ENCODE data around the gene SUCLG2.

Gene SUCLG2

DNA sequence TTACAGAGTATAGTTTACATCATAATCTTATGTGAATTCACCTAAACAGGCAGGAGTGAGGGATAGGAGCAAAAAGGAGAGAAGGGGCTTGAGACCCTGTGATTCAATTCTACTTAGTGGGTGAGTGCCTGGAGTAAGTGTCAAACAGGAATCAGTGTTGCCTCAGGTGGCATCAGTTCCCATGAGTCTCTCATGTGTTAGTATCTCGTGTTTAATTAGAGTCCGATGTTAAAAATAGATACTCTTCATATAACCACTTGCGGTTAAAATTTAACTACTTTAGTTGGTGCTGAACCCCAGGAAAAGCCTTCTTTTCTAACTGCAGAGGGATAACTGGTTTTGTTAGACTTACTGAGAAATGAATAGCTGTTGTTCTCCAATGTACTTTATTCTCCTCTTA is 251.5 kb downstream of the SUCLG2 start:
- peaks cover 43% of the 10 kb centered on the region for H3K36me3 Mint-ChIP-seq
- H3K27me3 Mint-ChIP-seq, result no peaks in the 10 kb centered on the region
- no peak overlapping the region for H3K27ac Mint-ChIP-seq
- H3K4me3 Mint-ChIP-seq, result no peak overlapping the region
- no peak for ATAC-seq (ENCODE audit: low read depth)
- no peaks in the 10 kb centered on the region for H3K9me3 Mint-ChIP-seq
- DNase-seq (ENCODE audit: low spot score in 2 of 2), result no peak
- no peaks in the 10 kb centered on the region for H3K4me1 Mint-ChIP-seq

DNA sequence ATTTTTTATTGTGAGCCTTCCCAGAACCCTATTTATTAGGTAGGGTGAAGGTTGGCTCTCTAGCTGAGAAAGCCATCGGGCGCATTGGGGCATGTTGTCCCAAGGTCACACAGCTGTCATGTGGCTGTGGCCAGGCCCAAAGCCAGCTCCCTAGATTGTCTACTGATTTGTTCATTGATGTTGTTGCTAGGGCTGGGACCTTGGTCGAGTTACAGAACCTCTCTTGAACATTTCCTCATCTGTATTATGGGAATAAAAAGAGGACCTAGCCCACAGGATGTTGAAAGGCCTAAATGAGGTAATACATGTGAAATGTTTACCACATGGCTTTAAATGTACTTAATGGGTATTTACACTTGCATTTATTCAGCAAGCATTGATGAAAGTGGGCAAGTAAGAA is 252.5 kb downstream of the SUCLG2 start:
- Mint-ChIP-seq H3K4me1 (no peaks in the 10 kb centered on the region), H3K9me3 (no peaks in the 10 kb centered on the region), H3K27ac (no peak overlapping the region), H3K27me3 (no peaks in the 10 kb centered on the region), H3K36me3 (peaks cover 41% of the 10 kb centered on the region), H3K4me3 (no peak overlapping the region)
- no peak for ATAC-seq (ENCODE audit: low read depth)
- no peak for DNase-seq (ENCODE audit: low spot score in 2 of 2)

DNA sequence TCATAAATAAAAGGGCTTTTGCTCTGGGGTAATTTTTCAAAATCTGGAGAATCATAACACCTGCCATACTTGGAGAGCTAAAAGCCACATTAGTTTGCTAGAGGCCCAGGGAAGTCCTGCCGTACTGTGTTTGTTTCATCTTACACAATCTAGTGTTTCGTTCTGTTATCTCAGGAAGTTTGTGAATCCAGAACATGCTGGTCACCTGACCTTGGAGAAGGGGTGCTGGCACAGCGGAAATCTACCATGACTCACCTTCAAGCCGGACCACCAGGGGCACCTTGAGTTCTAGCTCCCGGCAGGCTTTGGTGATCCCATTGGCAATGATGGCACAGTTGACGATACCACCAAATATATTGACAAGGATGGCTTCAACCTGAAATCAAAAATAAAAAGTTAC is 253.9 kb downstream of the SUCLG2 start:
- no peaks in the 10 kb centered on the region for H3K27me3 Mint-ChIP-seq
- no peak for ATAC-seq (ENCODE audit: low read depth)
- no peak overlapping the region for H3K27ac Mint-ChIP-seq
- no peak for DNase-seq (ENCODE audit: low spot score in 2 of 2)
- no peak overlapping the region for H3K4me3 Mint-ChIP-seq
- no peaks in the 10 kb centered on the region for H3K4me1 Mint-ChIP-seq
- H3K36me3 Mint-ChIP-seq, result peaks cover 36% of the 10 kb centered on the region
- no peaks in the 10 kb centered on the region for H3K9me3 Mint-ChIP-seq

DNA sequence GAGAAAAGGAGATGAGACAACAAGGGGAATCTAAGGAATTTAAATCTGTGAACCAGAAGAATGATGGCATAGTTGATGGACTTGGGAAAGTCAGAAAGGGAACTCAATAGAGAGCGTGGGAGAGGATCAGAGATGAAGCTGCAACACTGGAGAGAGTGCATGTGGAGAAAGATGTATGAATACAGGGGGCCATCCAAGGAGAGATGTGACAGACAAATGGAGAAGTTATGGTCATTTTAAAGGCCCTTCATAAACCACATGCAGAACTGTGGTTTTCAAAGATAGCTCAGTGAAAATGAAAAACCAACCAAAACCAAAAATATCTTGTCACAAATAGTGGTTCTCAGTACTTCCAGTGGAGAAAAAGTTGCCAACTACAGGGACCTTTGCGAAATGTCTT is 265.2 kb downstream of the SUCLG2 start:
- no peak overlapping the region for H3K27ac Mint-ChIP-seq
- H3K27me3 Mint-ChIP-seq, result no peaks in the 10 kb centered on the region
- no peak for ATAC-seq (ENCODE audit: low read depth)

DNA sequence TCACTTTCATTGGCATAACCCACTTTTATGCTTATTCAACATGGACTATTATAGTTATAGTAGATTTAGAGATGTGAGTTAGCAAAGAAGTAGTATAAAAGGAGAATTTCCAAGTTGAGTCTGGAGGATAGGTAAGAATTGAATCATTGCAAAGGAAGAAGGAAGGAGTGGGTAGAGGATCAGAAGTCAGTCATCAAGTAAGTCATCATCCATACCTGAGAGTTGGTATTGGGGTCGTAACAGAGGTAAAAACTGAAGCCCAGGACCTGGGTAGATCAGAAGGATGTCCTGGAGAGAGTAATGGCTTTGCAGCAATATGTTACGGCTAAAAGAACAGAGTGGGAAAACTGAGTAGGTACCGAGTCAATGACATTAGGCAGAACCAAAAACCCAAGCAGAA is 265.7 kb downstream of the SUCLG2 start:
- Mint-ChIP-seq H3K36me3 (peaks cover 39% of the 10 kb centered on the region), H3K27ac (no peak overlapping the region), H3K27me3 (no peaks in the 10 kb centered on the region), H3K4me1 (peaks cover 10% of the 10 kb centered on the region), H3K9me3 (no peaks in the 10 kb centered on the region), H3K4me3 (no peak overlapping the region)
- ATAC-seq (ENCODE audit: low read depth) (no peak), DNase-seq (ENCODE audit: low spot score in 2 of 2) (no peak)

More for the DNA sequence above, 265.2 kb downstream of the SUCLG2 start:
- Mint-ChIP-seq H3K4me3 (no peak overlapping the region), H3K4me1 (peaks cover 10% of the 10 kb centered on the region), H3K9me3 (no peaks in the 10 kb centered on the region), H3K36me3 (peaks cover 39% of the 10 kb centered on the region)
- no peak for DNase-seq (ENCODE audit: low spot score in 2 of 2)

DNA sequence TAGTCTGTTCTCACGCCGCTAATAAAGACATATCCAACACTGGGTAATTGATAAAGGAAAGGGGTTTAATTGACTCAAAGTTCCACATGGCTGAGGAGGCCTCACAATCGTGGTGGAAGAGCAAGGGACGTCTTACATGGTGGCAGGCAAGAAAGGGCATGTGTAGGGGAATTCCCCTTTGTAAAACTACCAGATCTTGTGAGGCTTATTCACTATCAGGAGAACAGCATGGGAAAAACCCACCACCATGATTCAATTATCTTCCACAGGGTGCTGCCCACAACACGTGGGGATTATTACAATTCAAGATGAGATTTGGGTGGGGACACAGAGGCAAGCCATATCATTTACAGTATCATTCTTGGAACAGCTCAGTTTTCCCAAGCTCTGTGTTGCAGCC is 268.0 kb downstream of the SUCLG2 start:
- no peak for DNase-seq (ENCODE audit: low spot score in 2 of 2)
- peak overlapping the region; percentile 18 for H3K27ac Mint-ChIP-seq
- ATAC-seq (ENCODE audit: low read depth), result no peak
- no peaks in the 10 kb centered on the region for H3K27me3 Mint-ChIP-seq
- H3K4me1 Mint-ChIP-seq, result peaks cover 7% of the 10 kb centered on the region
- H3K4me3 Mint-ChIP-seq, result no peak overlapping the region
- H3K36me3 Mint-ChIP-seq, result peaks cover 27% of the 10 kb centered on the region
- no peaks in the 10 kb centered on the region for H3K9me3 Mint-ChIP-seq

DNA sequence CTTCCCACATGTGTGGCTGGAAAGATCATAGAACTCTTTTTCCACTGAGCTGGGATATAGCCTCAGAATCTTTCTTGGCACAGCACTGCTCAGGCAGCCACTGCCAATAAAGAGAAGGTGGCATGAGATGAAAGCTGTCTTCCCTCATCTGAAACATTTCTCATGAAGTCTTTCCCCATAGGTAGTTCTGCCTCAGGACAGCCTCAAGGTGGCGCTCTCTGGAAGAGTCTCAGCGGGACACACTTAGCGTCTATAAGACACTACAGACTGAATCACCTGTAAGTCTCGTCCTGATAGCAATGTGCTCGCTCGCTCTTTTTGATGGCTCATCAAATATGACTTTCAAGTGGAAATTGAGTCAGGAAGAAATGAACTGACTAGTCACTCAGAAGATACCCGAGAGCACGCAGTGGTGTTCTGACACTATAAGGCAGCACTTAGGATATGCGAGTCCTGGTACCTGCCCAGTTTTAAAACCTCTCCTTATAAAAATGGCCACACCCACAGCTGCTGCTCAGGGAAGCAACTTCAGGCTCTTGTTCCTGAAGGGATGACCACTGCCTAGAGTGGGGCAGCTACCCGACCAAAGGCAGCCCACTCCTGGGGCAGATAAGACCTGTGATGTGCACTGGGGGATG is 269.5 kb downstream of the SUCLG2 start:
- Mint-ChIP-seq H3K36me3 (peaks cover 24% of the 10 kb centered on the region), H3K27ac (no peak overlapping the region), H3K27me3 (no peaks in the 10 kb centered on the region), H3K4me1 (peaks cover 7% of the 10 kb centered on the region), H3K9me3 (no peaks in the 10 kb centered on the region), H3K4me3 (no peak overlapping the region)
- DNase-seq (ENCODE audit: low spot score in 2 of 2) (peak in 1 of 2 donors; percentile 21), ATAC-seq (ENCODE audit: low read depth) (no peak)

DNA sequence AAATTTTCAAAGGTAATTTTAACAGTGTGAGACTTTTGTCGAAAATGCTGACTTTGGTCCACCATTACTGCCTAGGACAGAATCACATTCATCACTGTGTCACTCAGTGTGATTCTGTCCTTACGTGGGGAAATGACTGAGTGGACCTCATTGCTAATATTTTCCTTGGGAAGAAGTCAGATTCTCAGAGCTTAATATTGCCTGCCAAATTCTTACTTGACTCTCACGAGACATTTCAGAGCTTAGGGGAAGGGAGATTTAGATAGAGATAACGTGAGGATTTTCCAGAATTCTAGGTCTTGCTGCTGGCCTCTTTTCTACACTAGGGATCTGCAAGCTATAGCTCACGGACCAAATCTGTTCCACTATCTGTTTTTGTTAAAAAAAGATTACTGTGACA is 270.4 kb downstream of the SUCLG2 start:
- Mint-ChIP-seq H3K4me3 (no peak overlapping the region), H3K9me3 (no peaks in the 10 kb centered on the region), H3K27me3 (no peaks in the 10 kb centered on the region), H3K36me3 (peaks cover 30% of the 10 kb centered on the region), H3K27ac (no peak overlapping the region), H3K4me1 (peaks cover 5% of the 10 kb centered on the region)
- no peak for ATAC-seq (ENCODE audit: low read depth)
- no peak for DNase-seq (ENCODE audit: low spot score in 2 of 2)

DNA sequence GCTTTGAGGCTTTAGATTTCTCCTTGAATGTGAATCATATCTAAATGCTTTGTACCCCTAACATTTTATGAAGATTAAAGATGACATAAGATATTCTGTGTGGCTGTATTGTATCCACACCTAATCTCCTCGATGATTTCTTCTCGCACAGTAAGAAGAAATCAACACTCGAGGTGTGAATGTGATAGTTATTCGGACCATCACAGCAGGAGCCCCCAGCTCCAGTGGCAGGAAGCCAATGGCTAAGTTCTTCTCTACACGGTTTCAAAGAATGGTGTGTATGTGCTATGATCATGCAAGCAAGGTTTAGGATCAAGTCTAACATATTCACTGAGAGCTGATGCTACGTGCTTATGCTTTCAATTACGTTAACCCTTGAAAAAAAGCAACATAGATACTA is 271.0 kb downstream of the SUCLG2 start:
- H3K36me3 Mint-ChIP-seq, result peaks cover 26% of the 10 kb centered on the region
- no peak overlapping the region for H3K27ac Mint-ChIP-seq
- H3K4me3 Mint-ChIP-seq, result no peak overlapping the region
- ATAC-seq (ENCODE audit: low read depth), result no peak
- DNase-seq (ENCODE audit: low spot score in 2 of 2), result no peak
- no peaks in the 10 kb centered on the region for H3K27me3 Mint-ChIP-seq
- no peaks in the 10 kb centered on the region for H3K4me1 Mint-ChIP-seq
- no peaks in the 10 kb centered on the region for H3K9me3 Mint-ChIP-seq

DNA sequence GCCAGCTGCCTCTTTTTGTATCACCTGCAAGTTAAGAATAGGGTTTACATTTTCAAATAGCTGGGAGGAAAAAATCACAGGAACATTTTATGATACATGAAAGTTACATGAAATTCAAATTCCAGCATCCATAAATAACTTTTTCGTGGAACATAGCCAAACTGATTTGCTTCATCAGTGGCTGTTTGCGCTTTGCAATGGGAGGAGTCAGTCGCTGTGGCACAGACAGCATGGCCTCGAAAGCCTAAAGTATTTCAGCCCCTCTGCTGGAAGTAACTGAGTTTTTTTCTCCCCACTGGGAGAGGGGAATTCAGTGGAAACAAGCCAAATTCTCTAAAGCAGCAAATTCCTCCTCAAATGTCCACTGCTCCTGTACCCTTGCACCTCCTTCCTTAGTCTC is 271.9 kb downstream of the SUCLG2 start:
- ATAC-seq (ENCODE audit: low read depth), result no peak
- Mint-ChIP-seq H3K36me3 (peaks cover 24% of the 10 kb centered on the region), H3K27me3 (no peaks in the 10 kb centered on the region), H3K9me3 (no peaks in the 10 kb centered on the region), H3K27ac (no peak overlapping the region), H3K4me3 (no peak overlapping the region), H3K4me1 (no peaks in the 10 kb centered on the region)
- no peak for DNase-seq (ENCODE audit: low spot score in 2 of 2)

DNA sequence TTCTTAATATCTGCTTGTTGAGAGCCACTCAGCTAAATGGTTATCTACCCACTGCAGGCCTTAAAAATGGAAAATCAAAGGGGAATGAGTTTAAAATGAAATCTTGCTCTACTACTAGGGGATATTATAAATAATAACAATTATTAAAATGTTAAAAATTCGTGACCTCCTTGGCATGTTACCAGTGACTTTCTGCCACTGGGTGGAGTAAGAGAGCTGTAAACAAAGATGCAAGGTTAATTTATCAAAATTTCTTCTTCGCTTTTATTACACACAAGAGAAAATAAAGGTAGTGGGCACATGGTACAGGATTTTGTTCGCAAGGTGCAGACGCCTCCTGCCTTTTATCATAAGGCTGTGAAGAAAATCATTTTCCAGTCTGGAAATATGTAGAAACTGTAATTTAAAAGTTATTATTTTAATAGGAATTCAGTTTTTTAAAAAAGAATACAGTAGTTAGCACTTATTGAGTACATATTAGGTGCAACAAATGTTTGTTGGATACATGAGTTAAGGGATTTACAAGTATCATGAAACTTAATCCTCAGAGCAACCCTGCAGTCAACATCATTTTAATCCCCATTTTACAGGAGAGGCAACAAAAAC is 272.6 kb downstream of the SUCLG2 start:
- Mint-ChIP-seq H3K27me3 (no peaks in the 10 kb centered on the region), H3K4me3 (no peak overlapping the region), H3K36me3 (peaks cover 24% of the 10 kb centered on the region), H3K27ac (no peak overlapping the region), H3K9me3 (no peaks in the 10 kb centered on the region), H3K4me1 (no peaks in the 10 kb centered on the region)
- ATAC-seq (ENCODE audit: low read depth) (no peak), DNase-seq (ENCODE audit: low spot score in 2 of 2) (peak in 1 of 2 donors; percentile 7)

DNA sequence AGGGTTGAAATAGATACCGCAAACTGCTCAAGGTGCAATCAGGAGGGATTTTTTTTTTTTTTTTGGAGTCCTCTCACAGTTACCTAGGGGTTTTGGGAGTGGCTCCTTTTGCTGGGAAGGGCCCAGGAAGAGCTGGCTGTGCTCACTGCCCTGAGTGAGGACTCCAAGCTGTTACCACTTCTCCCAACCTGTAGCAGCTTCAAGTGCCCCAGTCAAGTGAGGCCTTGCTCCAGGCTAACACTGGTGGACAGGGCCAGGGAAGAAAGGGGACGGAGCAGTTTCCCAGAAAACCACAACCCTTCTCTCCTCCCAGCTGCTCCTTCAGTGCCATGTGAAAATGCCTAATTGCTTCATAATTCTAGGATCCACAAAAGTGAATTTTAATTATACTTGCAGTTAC is 274.3 kb downstream of the SUCLG2 start:
- H3K4me3 Mint-ChIP-seq, result no peak overlapping the region
- H3K27me3 Mint-ChIP-seq, result no peaks in the 10 kb centered on the region
- ATAC-seq (ENCODE audit: low read depth) (no peak), DNase-seq (ENCODE audit: low spot score in 2 of 2) (no peak)
- H3K27ac Mint-ChIP-seq, result no peak overlapping the region
- no peaks in the 10 kb centered on the region for H3K4me1 Mint-ChIP-seq
- H3K36me3 Mint-ChIP-seq, result peaks cover 26% of the 10 kb centered on the region
- no peaks in the 10 kb centered on the region for H3K9me3 Mint-ChIP-seq

DNA sequence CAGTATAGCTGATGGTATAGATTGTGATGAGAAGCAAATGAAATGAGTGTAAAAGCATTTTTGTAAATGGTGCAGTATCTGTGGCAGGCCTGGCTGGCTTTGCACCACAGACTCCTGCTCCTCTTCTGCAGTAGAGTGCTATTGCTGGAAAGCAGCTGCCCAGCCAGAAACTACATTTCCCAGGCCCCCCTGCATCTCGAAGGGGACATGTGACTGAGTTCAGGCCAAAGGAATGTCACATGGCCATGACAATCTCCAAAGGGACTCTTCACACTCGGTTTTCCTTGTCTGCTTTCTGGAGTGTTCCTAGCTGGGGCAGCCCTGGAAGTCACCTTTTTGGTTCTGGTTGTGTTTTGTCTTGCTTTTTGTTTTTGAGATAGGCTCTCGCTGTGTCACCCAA is 277.1 kb downstream of the SUCLG2 start:
- DNase-seq (ENCODE audit: low spot score in 2 of 2) (no peak), ATAC-seq (ENCODE audit: low read depth) (no peak)
- Mint-ChIP-seq H3K27me3 (no peaks in the 10 kb centered on the region), H3K9me3 (no peaks in the 10 kb centered on the region), H3K27ac (no peak overlapping the region), H3K36me3 (peaks cover 29% of the 10 kb centered on the region), H3K4me3 (no peak overlapping the region), H3K4me1 (no peaks in the 10 kb centered on the region)

DNA sequence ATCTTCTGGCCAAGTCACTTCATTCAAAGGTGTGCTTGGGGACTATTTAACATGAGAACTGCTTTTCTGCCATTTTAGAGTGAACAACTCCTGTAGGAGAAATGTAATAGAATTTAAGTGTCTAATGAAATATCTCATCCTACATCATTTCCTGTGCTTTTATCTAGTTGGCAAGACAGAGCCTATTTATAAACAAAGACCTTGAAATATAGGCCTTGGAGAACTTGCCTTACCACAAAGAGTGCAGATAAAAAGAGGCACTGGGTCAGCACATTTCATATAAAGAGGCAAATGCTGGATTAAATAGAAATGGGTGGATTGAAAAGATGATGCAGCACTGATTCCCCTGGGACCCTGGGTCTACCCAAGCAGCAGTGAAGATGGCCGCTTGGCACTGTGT is 278.0 kb downstream of the SUCLG2 start:
- no peak for DNase-seq (ENCODE audit: low spot score in 2 of 2)
- H3K9me3 Mint-ChIP-seq, result no peaks in the 10 kb centered on the region
- H3K36me3 Mint-ChIP-seq, result peaks cover 32% of the 10 kb centered on the region
- no peak for ATAC-seq (ENCODE audit: low read depth)
- H3K4me3 Mint-ChIP-seq, result no peak overlapping the region
- H3K4me1 Mint-ChIP-seq, result no peaks in the 10 kb centered on the region
- no peaks in the 10 kb centered on the region for H3K27me3 Mint-ChIP-seq
- H3K27ac Mint-ChIP-seq, result no peak overlapping the region

DNA sequence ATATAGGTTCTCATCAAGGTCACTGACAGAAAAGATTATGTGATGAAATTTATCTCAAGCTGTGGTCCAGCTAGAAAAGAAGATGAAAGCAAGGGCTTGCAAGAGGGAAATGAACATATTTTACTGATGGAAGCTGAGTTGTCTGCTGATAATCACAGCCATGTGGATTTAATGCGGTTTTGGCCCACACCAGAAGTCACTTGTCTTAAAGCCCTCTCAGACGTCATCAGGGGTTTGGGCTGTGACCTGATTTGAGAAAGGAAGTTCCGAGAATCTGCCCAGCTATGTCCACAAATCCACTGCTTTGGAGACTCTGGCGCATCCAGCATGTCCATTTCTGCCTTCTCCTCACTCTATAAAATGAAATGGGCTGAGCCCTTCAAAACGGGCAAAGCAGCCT is 278.4 kb downstream of the SUCLG2 start:
- peaks cover 32% of the 10 kb centered on the region for H3K36me3 Mint-ChIP-seq
- ATAC-seq (ENCODE audit: low read depth), result no peak
- H3K27ac Mint-ChIP-seq, result no peak overlapping the region
- H3K27me3 Mint-ChIP-seq, result no peaks in the 10 kb centered on the region
- H3K4me3 Mint-ChIP-seq, result no peak overlapping the region
- H3K9me3 Mint-ChIP-seq, result no peaks in the 10 kb centered on the region
- DNase-seq (ENCODE audit: low spot score in 2 of 2), result no peak
- no peaks in the 10 kb centered on the region for H3K4me1 Mint-ChIP-seq
